Activated T-cell treated with anti-CD3 and anti-CD28 coated beads, Interleukin-2, amount 50 U/mL, for 1 hour (primary cell): Measurements from ENCODE around the gene IQCK.
"Not testable (repeated sequence)": the region's sequence is repeated elsewhere in the genome, so short reads cannot be mapped to it uniquely, and the experiment has no call there.

Source experiments
- DNase-seq: peaks from one replicate; pipeline ENCODE4 v3.0.0-alpha.2; 2020

Gene IQCK, protein sequence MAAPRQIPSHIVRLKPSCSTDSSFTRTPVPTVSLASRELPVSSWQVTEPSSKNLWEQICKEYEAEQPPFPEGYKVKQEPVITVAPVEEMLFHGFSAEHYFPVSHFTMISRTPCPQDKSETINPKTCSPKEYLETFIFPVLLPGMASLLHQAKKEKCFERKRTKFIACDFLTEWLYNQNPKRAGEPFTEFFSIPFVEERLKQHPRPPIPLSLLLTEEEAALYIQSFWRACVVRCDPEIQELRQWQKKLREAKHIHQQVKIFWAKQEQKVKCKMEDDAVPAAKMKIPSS

DNA sequence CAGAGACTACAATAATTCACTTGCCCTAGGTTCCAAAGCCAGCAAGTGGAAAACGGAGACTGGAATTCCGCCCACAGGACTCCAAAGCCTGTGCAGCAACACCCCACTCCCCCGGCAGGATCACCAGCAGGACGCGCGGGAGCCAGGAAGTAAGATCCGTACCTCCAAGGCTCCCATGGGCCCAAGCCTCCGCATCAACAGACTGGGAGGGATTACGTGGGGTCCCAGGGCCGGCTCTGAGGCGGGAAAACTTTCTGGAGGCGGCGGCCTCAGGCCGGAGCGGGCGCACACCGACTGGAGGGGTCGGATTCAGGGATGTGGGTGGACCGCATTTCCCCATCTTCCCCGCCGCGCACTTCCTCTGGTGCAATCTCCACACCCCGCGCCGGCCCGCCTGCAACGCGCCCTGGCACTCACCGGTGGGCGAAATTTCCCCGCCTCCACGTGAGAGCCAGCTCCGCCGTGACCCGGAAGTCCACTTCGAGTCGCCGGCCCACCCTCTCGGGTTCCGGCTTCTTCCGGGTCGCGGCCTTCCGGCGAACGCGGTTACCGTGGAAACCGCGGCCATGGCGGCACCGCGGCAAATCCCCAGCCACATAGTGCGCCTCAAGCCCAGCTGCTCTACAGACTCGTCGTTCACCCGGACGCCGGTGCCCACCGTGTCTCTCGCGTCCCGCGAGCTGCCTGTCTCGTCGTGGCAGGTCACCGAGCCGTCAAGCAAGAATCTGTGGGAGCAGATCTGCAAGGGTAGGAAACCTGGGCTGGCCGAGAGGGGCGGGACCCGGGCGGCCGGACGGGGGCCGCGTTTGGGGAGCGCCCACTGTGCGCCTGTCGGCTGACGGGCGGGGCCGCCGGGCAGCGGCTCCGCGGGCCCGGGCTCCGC lies at the start of gene IQCK, which contains the start of gene KNOP1:
Gene IQCK, plus strand, starts transcription at position 531 of the 883 bp plus-strand sequence. Its CDS starts 36 bp downstream, at position 567.
Gene KNOP1, minus strand, starts transcription at position 487 of the 883 bp plus-strand sequence. CDS start 3,192 bp downstream, outside the sequence.
- DNase-seq, result peak; percentile 86

DNA sequence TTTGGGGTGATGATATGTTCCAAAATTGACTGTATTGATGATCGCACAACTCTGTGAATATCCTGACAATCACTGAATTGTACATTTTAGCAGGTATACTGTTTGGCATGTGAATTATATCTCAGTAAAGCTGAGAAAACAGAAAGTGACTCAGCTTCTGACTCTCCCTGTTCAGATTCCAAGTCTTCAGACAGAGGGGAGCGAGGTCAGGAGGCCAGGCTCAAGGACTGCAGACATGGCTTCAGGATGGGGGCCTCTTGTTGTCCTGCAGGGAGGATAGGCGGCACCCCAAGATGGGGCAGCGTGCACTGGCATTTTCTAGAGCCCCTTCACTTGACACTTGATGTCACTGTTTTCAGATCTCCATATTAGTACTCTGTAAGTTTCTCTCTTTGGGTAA lies 45.7 kb upstream of the IQCK start:
- DNase-seq, result no peak

DNA sequence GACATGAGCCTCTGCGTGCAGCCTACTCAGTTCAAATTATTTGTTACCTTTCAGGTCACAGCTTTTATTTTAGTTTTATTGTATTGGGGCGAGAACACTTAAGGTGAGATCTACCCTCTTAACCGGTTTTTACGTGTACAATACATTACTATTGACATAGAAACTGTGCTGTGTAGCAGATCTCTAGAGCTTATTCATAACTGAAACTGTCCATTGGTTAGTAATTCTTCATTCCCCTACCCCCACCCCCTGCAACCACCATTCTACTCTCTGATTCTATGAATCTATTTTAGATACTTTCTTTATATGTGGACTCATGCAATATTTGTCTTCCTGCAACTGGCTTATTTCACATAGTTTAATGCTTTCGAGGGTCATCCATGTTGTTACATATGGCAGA lies 43.6 kb upstream of the IQCK start:
- DNase-seq, result no peak

DNA sequence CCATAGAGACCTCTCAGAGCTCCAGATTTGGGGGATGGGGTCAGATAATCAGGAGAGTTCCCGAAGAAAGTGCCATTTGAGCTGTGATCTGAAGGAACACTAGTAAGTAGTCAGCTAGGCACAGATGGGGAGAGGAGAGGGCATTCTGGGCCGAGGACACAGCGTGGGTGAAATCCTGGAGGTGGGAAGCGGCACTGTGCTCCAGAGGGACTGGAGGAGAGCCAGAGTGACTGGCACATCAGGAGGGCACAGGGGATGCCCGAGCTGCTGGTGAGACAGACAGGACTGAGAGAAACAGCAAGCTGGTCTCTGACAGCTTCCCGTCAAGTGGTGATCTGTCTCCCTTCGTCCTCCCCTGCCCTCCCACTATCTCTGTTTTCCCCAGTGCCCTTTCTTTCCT lies 40.7 kb upstream of the IQCK start:
- no peak for DNase-seq

DNA sequence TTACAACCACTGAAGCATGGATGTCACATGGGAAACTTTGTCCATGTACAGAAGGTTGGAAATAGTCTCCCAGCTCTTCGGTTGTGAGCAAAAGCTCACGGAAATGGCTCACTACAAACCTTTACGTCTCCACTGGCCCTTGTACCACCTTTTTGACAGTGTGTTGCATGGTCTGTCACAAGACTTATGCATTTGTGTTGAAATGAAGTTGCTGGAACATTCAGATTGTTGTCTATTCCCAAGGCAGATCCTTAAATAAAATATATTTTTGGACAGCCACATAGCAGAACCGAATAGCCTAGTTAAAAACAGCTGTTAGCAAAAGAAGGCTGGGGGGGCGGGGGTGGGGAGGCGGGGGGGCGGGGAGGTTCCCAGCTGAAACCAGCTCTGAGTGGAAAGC lies 39.3 kb upstream of the IQCK start:
- no peak for DNase-seq

DNA sequence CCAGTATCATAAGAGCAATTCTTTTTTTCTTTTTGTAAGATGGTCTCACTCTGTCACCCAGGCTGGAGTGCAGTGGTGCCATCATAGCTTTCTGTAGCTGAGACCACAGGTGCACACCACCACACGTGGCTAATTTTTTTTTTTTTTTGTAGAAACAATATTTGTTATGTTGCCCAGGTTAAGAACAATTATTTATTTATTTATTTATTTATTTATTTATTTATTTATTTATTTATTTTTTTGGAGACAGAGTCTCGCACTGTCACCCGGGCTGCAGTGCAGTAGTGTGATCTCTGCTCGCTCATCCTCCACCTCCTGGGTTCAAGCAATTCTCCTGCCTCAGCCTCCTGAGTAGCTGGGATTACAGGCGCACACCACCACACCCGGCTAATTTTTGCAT lies 38.8 kb upstream of the IQCK start:
- DNase-seq, result not testable (repeated sequence)

DNA sequence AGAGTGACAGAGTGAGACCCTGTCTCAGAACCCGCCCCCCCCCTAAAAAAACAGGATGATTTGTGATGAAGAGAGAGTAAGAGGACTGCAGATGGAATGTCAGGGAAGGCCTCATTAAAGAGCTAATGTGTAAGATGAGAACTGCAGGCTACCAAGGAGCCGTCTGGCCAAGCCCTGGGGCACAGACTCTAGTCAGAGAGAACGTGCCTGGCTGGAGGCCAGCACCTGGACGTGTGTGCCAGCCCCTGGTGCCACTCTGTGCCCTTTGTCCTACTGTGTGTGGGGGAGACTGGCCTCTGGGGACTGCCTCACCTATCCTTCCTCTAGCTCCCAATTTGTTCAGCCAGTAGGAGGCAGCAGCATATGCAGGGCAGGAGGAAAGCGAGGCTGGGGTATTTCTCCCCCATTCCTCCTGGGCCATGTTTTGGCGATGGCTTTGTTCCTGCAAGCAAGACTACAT lies 37.2 kb upstream of the IQCK start:
- no peak for DNase-seq

DNA sequence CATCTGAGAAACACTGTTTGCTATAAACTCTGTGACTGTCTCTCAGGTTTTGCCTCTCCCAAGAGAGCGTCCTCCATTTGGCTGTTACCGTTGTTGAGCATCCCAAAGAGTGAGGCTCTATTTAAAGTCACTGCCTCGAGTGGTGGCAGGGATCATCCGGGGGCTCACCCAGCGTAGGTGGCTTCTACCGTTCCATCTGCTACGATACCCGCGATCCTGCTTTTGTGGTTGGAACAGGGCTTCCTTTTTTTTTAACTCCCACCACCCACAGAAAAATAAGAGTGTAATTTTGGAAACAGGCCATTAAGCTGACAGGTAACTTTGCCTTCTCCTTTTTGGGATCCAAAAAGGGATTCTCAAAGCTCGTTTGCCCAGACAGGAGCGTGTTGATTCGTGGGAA lies 36.4 kb upstream of the IQCK start:
- no peak for DNase-seq

DNA sequence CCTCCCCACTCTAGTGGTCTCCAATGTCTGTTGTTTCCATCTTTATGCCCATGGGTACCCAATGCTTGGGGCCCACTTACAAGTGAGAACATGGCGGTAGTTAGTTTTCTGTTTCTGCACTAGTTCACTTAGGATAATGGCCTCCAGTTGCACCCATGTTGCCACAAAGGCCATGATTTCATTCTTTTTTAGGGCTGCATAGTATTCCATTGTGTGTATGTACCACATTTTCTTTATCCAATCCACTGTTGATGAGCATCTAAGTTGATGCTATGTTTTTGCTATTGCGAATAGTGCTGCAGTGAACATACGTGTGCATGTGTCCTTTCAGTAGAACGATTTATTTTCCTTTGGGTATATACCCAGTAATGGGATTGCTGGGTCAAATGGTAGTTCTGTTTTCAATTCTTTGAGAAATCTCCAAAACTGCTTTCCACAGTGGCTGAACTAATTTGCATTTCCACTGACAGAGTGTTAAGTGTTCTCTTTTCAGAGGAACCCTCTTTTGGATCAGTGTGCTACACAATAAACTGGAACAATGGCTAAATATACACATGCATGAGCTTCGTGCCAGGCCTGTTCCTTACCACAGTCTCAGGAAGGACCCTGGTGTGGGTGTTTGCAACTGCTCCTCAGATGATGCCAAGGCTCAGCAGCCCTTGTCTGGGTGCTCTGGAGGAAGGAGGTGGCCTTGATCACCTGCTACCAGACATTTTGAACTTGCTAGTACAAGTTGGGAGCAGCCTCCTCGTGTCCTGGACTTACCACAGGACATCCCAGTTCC lies 34.4 kb upstream of the IQCK start:
- no peak for DNase-seq

DNA sequence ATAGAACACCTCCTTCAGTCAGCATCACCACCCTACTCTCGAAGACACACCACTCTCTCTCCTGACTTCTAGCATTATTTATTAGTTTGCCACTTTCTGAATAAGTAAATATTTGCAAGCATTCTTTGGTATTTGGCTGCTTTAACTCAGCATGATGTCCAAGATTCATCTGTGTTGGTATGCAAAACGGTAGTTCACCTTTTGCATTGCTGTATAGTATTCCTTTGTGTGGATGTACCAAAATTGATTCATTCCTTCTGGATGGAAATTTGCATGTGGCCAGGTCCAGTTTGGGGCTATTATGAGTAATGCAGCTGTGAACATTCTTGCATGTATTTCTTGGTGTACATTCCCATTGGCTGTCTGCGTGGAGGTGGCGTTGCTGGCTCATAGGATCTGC lies 32.9 kb upstream of the IQCK start:
- no peak for DNase-seq

DNA sequence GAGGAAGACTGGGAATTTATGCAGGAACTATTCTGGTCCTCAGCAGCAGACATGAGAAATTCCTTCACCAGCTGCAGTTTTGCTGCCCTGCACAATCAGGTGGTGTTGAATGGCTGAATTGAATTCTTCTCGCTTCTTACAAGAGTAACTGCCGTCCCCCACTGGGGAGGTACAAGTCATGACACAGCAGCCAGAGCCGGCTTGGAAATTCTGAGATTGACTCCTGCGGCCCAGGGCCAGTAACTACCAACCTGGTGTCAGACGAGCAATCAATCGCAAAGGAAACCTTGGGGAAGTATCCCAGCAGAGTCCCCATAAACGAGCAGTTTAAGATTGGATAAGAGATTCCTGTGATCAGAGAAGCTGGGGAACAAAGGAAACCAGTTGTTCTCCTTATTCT lies 30.8 kb upstream of the IQCK start:
- no peak for DNase-seq

DNA sequence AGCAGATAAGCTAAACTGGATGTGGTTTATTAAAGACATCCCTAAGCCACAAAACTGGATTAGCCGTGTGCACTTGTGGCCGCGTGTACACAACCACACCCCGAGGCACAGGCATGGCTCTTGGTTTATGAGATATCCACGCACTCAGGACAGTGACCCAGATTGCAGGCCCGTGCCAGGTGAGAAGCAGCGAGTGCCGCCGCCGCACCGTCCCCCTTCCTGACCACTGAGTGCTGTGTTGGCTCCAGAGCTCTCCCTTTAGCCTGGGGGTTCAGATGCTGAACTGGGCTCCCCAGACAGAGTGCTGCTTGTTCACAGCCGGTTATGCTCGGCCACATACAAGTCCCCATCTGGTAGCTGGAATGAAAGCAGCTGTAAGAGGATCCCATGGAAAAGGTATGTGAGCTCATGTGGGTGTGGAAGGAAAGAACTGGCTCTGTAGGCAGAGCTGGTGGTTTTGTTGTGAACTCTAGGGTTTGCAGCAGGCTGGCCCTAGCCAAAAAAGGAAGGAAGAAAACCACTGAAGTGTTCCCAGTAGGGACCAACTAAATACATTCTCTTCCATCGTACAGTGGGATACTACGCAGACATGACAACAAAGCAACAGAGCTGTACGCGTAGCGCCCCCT lies 29.6 kb upstream of the IQCK start:
- DNase-seq, result no peak

DNA sequence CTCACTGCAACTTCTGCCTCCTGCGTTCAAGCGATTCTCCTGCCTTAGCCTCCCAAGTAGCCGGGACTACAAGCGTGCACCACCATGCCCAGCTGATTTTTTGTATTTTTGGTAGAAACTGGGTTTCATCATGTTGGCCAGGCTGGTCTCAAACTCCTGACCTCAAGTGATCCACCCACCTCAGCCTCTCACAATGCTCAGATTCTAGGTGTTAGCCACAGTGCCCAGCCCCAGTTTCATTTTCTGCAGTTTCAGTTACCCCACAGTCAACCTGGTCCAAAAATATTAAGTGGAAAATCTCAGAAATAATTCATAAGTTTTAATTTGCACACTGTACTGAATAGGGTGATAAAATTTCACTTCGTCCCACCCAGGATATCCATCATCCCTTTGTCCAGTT lies 28.7 kb upstream of the IQCK start:
- no peak for DNase-seq

DNA sequence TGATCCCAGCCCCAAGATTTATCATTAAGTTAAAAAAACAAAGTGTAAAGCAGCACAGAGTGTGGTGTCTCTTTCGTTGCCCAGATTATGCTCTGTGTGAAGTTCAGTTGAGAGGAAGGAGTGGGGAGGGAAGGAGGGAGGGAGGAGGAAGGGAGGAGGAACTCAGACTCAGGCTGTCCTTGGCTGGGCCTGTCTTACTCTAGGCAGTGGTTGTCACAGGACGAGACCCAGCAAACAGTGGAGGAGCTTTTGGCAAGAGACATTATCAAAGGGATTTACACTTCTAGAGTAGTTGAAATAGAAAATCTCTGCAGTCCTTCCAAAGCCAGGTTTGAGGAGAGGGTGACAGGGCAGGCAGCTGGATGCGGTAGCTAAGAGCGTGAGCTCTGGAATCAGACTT lies 27.9 kb upstream of the IQCK start:
- no peak for DNase-seq

DNA sequence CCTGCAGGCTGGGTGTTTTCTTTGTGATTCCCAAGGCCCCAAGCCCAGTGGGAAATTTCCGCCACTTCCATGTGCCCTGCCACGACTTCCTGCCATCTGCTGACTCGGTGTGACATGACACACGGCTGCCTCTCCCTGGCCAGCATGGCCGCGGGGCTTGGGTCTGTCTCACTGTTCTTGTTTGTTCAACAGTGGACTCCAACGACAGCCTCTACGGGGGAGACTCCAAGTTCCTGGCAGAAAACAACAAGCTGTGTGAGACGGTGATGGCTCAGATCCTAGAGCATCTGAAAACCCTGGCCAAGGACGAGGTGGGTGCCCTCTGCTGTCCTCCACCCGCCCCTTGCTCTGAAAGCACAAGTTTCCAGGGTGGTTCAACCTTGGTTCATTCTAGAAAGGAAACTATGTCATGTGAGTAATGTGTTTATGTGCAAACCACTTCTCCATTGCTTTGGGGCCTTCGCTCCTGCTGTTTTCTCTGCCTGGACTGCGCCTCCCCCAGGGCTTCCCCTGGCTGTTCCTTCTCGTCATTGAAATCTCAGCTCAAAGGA lies 26.8 kb upstream of the IQCK start:
- DNase-seq, result no peak

DNA sequence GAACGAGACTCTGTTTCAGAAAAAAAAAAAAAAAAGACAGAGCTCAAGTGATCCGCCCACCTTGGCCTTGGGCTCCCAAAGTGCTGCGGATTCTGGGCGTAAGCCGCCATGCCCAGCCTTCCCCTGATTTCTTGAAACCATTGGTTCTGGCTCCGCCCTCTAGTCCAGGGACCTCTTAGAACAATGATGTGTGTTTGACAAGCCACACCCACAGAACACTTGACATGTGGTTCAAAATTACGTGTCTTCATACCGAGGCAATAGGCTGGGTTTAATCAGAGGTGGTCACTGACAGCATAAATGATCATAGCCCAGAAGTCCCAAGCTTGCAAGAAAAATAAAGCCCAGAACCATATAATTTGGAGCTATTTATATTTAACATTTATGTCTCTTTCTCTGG lies 23.1 kb upstream of the IQCK start:
- no peak for DNase-seq

DNA sequence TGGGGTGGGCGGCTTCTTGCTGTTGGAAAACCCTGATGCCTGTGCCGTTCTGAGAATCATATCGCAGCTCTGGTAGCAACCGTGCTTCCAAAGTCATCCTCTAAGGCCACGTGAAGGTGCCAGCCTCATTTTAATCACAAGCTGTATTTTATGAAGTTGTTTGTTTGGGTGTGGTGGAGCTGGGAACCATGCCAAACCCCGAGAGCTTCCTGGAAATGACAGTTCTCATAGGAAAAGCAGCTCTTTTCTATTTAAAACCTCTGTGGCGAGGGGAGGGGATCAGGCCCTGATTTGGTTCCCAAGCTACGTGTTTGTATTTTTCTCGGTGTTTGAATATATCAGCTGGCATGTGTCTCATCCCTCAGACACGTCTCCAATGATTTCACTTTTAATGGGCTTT lies 21.7 kb upstream of the IQCK start:
- DNase-seq, result peak; percentile 65

DNA sequence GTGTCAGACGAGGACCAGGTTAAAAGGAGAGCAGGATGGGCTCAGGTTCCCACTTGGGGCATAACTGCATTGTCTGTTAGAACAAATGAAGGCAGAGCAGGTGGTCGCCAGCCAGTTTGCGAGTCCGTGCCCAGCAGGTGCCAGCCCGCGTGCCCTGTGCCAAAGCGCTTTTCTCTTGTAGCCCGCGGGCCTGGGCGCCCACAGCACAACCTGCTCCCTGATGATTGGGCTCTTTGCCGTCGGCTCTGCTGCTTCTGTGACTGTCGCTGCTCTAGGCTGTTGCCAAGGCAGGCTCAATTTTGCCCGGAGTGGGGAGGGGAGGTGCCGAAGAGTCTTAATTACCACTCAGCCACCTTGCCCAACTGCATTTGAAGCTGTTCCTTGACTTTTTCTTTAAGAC lies 21.1 kb upstream of the IQCK start:
- DNase-seq, result no peak

DNA sequence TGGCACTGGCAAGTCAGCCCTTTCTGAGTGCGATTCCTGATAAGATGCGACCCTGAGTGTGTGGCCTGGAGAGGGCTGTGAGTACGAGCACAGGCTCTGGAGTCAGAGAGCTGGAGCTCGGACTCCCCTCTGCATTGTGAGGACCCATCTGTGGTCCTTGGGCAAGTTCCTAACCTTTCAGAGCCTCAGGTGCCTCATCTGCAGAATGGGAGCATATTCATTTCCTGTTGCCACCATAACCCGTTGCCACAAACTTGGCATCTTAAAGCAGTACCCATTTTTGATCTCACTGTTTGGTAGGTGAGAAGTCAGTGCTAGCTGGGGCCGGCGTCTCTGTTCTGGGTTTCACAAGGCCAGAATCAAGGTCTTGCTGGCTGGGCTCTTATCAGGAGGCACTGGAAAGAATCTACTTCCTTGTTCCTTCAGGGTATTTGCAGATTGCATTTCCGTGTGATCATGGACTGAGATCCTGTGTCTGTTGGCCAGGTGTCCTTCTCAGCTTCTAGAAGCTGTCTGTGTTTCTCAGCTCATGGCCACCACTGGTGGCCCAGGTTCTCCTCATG lies 20.2 kb upstream of the IQCK start:
- no peak for DNase-seq

DNA sequence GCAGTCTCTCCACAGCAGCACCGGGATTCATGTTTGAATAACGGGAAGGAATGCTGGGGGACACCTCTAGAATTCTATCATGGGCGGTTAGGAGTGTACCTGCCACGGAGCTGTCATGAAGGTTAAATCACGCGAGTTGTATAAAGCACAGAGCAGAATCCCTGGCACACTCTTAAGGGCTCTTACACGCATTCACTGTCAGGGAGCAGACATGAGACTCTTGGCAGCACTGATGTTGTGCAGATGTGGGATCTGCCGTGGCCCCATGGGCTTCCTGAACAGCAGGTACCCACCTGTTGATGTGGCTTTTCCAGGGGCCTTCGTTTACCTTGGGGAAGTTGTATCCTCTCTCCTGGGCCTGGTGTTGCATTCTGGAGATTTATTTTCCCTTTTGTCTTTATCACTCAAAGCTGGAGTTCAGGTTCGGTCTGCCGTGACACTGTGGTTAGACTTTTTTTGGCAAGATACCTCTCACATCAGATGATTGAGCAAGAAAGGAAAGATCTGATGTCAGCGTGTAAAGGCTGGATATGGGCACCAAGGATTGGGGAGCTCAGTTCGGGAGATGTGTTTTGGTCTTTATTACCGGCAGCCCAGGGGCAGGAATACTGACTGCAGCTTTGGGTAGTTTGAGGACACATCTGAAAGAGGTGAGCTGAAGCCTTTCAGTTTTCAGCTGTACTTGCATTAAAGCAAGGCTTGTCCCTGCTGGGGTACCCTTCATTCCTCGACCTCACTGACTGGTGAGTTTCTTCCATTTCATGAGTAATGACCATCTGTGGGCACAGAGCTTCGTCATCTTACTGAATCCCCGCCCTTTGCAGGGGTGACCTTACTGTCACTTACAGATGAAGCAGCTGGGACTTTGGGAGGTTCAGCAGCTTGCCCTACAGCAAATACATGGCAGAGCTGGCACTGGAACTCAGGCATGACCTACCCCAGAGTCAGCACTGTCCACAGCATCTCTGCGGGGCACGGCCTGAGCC lies 19.3 kb upstream of the IQCK start:
- no peak for DNase-seq

DNA sequence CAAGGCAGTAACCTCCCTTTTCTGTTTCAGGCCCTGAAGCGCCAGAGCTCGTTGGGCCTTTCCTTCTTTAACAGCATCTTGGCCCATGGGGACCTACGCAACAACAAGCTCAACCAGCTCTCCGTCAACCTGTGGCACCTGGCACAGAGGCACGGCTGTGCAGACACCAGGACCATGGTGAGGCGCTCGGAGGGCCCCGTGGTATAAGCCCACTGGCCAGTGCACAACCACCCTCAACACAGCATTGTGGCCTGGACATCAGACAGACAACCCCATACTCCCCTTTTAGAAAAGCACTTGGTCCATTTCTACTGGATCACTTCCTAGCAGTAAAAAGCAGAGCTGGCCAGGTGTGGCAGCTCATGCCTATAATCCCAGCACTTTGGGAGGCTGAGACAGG lies 18.6 kb upstream of the IQCK start:
- DNase-seq, result no peak
